ENCODE results near the gene FLNB.

- TF ChIP-seq CTCF (IDR thresholded peaks at IDR 0.05) (no peak), EP300 (IDR thresholded peaks at IDR 0.05) (no peak), POLR2A (IDR thresholded peaks at IDR 0.05) (no peak), POLR2AphosphoS5 (IDR thresholded peaks at IDR 0.05) (no peak)
These were observed 19.6 kb downstream of the FLNB start for GRCh38 chr3:58027704-58028317.
